ENCODE data around the gene DHX34. TPM values are rescaled to one million over a fixed set of nuclear protein-coding genes. Genes with fewer than 3 reads are reported as not detected.

Gene DHX34
- total and polyA plus RNA-seq, 9 of the 15 experiments (the other 6 are each of a cell fraction or from before 2014, with no cell fraction given), result 0.36 to 42.0 (median 15.0) TPM

GRCh38 chr19:47305309-47305751 is 43.8 kb upstream of the DHX34 start (continued):
- TF ChIP-seq TEAD4 (IDR thresholded peaks at IDR 0.05; ENCODE audit: low read length), result peak; percentile 61; the same call in 1 of the 2 replicates
- no peak for TF ChIP-seq TEAD4 (CRISPR knock-in tag; IDR thresholded peaks at IDR 0.05; ENCODE audit: borderline replicate concordance)
- TF ChIP-seq PBX2 (CRISPR knock-in tag; IDR thresholded peaks at IDR 0.05; ENCODE audit: low read depth), result no peak
- no peak for TF ChIP-seq PBX2 (tag; conservative IDR thresholded peaks at IDR 0.05; ENCODE audit: low read depth)
- TF ChIP-seq, protein P1, sequence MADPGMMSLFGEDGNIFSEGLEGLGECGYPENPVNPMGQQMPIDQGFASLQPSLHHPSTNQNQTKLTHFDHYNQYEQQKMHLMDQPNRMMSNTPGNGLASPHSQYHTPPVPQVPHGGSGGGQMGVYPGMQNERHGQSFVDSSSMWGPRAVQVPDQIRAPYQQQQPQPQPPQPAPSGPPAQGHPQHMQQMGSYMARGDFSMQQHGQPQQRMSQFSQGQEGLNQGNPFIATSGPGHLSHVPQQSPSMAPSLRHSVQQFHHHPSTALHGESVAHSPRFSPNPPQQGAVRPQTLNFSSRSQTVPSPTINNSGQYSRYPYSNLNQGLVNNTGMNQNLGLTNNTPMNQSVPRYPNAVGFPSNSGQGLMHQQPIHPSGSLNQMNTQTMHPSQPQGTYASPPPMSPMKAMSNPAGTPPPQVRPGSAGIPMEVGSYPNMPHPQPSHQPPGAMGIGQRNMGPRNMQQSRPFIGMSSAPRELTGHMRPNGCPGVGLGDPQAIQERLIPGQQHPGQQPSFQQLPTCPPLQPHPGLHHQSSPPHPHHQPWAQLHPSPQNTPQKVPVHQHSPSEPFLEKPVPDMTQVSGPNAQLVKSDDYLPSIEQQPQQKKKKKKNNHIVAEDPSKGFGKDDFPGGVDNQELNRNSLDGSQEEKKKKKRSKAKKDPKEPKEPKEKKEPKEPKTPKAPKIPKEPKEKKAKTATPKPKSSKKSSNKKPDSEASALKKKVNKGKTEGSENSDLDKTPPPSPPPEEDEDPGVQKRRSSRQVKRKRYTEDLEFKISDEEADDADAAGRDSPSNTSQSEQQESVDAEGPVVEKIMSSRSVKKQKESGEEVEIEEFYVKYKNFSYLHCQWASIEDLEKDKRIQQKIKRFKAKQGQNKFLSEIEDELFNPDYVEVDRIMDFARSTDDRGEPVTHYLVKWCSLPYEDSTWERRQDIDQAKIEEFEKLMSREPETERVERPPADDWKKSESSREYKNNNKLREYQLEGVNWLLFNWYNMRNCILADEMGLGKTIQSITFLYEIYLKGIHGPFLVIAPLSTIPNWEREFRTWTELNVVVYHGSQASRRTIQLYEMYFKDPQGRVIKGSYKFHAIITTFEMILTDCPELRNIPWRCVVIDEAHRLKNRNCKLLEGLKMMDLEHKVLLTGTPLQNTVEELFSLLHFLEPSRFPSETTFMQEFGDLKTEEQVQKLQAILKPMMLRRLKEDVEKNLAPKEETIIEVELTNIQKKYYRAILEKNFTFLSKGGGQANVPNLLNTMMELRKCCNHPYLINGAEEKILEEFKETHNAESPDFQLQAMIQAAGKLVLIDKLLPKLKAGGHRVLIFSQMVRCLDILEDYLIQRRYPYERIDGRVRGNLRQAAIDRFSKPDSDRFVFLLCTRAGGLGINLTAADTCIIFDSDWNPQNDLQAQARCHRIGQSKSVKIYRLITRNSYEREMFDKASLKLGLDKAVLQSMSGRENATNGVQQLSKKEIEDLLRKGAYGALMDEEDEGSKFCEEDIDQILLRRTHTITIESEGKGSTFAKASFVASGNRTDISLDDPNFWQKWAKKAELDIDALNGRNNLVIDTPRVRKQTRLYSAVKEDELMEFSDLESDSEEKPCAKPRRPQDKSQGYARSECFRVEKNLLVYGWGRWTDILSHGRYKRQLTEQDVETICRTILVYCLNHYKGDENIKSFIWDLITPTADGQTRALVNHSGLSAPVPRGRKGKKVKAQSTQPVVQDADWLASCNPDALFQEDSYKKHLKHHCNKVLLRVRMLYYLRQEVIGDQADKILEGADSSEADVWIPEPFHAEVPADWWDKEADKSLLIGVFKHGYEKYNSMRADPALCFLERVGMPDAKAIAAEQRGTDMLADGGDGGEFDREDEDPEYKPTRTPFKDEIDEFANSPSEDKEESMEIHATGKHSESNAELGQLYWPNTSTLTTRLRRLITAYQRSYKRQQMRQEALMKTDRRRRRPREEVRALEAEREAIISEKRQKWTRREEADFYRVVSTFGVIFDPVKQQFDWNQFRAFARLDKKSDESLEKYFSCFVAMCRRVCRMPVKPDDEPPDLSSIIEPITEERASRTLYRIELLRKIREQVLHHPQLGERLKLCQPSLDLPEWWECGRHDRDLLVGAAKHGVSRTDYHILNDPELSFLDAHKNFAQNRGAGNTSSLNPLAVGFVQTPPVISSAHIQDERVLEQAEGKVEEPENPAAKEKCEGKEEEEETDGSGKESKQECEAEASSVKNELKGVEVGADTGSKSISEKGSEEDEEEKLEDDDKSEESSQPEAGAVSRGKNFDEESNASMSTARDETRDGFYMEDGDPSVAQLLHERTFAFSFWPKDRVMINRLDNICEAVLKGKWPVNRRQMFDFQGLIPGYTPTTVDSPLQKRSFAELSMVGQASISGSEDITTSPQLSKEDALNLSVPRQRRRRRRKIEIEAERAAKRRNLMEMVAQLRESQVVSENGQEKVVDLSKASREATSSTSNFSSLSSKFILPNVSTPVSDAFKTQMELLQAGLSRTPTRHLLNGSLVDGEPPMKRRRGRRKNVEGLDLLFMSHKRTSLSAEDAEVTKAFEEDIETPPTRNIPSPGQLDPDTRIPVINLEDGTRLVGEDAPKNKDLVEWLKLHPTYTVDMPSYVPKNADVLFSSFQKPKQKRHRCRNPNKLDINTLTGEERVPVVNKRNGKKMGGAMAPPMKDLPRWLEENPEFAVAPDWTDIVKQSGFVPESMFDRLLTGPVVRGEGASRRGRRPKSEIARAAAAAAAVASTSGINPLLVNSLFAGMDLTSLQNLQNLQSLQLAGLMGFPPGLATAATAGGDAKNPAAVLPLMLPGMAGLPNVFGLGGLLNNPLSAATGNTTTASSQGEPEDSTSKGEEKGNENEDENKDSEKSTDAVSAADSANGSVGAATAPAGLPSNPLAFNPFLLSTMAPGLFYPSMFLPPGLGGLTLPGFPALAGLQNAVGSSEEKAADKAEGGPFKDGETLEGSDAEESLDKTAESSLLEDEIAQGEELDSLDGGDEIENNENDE (IDR thresholded peaks at IDR 0.05; ENCODE audit: low read depth, low read length), result no peak
- peak; percentile 42; the same call in 1 of the 2 replicates for TF ChIP-seq MTA3 (IDR thresholded peaks at IDR 0.05; ENCODE audit: borderline replicate concordance)
- TF ChIP-seq GATA2 (CRISPR knock-in tag; IDR thresholded peaks at IDR 0.05), result no peak
- TF ChIP-seq PHF8 (IDR thresholded peaks at IDR 0.05; ENCODE audit: borderline replicate concordance, low read length), result no peak
- TF ChIP-seq, protein P2, sequence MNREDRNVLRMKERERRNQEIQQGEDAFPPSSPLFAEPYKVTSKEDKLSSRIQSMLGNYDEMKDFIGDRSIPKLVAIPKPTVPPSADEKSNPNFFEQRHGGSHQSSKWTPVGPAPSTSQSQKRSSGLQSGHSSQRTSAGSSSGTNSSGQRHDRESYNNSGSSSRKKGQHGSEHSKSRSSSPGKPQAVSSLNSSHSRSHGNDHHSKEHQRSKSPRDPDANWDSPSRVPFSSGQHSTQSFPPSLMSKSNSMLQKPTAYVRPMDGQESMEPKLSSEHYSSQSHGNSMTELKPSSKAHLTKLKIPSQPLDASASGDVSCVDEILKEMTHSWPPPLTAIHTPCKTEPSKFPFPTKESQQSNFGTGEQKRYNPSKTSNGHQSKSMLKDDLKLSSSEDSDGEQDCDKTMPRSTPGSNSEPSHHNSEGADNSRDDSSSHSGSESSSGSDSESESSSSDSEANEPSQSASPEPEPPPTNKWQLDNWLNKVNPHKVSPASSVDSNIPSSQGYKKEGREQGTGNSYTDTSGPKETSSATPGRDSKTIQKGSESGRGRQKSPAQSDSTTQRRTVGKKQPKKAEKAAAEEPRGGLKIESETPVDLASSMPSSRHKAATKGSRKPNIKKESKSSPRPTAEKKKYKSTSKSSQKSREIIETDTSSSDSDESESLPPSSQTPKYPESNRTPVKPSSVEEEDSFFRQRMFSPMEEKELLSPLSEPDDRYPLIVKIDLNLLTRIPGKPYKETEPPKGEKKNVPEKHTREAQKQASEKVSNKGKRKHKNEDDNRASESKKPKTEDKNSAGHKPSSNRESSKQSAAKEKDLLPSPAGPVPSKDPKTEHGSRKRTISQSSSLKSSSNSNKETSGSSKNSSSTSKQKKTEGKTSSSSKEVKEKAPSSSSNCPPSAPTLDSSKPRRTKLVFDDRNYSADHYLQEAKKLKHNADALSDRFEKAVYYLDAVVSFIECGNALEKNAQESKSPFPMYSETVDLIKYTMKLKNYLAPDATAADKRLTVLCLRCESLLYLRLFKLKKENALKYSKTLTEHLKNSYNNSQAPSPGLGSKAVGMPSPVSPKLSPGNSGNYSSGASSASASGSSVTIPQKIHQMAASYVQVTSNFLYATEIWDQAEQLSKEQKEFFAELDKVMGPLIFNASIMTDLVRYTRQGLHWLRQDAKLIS (CRISPR knock-in tag; IDR thresholded peaks at IDR 0.05), result no peak
